ENCODE results near the gene HS3ST5.
"Not testable (repeated sequence)": the region's sequence is repeated elsewhere in the genome, so short reads cannot be mapped to it uniquely, and the experiment has no call there.

HS3ST5 gene

DNA sequence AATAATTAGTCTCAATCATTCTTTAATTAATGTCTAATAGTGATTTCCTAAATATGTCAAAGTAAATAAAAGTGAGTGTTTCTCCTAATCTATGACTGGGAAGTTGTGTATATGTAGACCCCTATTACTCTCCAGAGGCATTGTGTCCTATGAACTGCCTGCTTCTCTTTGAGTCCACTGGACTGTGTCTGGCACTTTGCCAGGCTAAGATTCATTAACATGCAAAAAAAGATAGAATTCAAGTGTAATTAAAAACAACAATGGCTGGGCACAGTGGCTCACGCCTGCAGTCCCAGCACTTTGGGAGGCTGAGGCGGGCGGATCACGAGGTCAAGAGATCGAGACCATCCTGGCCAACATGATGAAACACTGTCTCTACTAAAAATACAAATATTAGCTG lies 298.3 kb downstream of the HS3ST5 start:
- not testable (repeated sequence) for DNase-seq (ENCODE audit: low spot score)

DNA sequence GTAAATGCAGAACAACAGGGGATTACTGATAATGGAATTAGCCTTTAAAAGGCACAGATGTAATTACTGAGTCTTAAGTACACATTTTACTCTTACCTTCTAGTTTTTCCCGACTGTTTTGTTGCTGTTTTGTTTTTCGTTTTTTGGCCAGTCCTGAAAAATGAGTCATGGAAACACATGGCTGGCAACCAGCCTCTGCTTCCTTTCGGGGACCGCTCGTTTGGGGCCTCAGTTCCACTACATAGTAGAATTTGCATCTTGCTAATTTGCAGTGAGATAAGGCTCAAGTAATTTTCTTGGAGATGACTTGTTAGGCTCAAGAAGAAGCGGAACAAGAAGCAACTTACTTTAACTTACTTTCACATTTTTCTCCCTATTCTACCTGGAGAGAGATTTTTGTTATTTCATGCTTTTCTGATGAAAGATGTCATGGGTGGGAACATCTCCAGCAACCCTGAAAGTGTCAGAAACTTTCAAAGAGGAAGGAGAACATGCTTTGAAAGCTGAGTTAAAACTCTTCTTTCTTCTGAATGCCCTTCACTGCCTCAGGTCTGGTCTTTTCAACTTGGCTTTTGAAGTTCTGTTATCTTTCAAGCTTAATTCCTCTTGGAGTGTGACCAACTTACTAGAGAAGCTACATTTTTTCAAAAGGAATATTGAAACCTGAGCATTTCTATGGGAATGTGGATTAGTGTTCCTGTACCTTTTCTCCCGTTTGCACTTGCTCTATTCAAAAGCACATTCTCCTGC lies 300.4 kb downstream of the HS3ST5 start:
- DNase-seq (ENCODE audit: low spot score) = no peak

DNA sequence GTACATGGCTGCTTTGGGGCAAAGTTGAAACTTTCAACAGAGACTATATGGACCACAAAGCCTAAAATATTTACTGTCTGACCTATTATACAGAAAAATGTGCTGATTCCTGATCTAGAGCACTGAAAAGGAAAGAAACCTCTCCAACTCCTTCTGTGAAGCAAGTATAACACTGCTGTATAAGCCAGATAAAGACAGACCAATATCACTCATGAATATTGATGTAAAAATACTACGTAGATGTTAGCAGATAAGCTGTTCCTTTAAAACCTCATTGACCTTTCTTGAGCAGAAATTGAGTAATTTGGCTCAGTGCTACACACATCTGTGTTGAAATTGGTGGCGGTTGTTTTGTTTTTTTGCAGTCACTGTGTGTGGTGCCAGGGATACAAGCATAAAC lies 302.0 kb downstream of the HS3ST5 start:
- DNase-seq (ENCODE audit: low spot score) = no peak

DNA sequence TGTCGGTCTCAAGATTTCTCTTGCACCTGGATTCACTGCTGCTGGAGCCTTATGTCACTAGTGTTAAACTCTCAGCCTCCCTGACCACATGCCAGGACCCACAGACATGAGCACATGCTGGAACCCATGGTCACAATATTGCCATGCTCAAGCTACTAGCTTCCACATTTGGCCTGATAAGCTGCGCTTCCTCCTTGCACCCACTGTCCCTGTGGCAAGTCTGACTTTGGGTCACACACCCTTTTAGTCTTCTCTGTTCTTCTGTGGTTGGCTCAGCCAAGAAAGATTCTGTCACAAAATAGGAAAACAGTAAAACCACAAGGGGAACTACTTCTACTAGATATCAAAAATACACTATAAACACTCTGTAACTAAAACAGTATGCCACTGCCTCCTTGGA lies 303.0 kb downstream of the HS3ST5 start:
- no peak for DNase-seq (ENCODE audit: low spot score)

DNA sequence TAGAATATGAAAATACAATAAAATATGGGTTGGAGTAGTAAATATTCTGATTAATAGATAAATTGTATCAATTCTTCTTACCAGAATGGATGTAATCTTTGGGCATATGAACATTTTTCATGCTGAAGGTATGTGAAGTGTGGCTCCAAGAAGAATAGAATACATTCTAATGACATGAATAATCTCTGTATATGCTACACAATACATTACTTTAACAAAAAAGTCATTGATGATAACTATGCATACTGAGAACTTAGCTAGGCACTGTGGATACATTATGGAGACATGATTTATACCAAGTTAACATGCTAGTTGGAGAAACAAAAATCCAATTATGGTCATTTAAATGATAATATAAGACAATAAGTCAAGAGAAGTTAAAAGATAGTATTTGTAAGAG lies 309.2 kb downstream of the HS3ST5 start:
- no peak for DNase-seq (ENCODE audit: low spot score)

DNA sequence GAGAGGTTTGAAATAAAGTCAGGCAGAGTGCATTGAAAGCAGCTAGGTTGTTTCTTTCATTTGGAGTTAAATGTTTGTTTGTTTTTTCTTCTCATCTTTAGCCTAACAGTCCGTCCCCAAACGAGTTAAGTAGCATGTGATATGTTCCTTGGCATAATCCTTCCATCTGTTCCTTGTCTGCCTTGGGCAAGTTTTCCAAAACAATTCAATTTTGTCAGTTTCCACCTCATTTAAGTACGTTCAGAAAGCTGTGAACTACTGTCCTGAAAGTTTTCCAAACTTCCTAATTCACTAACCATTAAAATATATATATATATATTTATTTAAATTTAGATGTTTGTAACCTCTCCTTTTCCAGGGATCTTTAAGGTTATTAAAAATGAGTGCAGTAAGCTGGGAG lies 310.1 kb downstream of the HS3ST5 start:
- no peak for DNase-seq (ENCODE audit: low spot score)

DNA sequence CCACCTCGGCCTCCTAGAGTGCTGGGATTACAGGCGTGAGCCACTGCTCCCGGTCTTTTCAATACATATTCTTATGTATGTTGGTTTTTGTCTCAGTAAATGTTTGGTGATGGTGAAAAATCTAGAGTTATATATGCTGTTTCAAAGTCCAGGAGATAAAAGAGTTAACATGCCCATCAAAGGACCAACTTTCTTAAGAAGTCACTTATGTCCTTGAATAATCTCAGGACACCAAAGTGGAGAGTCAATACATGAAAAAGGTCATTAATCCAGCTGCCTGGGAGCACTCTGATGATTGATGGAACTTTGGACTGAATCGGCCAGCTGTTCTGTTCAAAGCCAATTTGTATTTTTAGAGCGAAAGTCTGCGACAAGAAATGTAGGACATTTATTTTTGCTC lies 312.1 kb downstream of the HS3ST5 start:
- no peak for DNase-seq (ENCODE audit: low spot score)

DNA sequence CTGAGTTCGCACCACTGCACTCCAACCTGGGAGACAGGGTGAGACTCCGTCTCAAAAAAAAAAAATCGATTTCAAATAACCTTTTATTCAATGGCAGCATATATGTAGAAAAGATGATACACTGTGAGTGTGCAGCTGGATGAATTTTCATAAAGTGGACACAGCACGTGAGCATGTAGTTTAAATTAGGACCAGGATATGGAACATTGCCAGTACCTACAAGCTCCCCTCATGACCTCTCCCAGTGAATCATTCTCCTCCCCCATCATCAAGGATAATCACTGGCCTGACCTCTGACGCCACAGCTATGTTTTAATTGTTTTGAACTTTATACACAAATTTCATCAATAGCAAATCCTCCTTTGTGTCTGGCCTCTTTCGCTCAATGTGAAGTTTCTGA lies 318.1 kb downstream of the HS3ST5 start:
- no peak for DNase-seq (ENCODE audit: low spot score)

DNA sequence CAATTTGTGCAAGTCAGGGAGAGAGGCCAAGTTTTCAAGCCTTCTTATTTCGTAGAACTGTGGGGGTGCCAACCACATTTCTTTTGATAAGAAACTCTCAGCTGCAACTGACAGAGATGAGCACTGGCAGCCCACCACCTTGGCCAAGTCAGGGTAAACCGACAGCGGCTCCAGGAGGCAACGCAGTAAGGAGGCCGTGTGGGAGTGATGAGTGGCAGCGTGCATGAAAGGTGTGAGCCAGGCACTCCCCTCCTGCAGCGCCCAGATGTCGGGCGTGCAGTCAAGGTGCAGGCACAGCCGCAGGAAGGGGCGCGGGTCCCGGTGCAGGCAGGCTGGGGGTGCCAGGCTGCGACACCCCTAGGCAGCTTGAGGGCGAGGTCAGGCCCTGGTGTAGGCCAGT lies 322.6 kb downstream of the HS3ST5 start:
- no peak for DNase-seq (ENCODE audit: low spot score)

DNA sequence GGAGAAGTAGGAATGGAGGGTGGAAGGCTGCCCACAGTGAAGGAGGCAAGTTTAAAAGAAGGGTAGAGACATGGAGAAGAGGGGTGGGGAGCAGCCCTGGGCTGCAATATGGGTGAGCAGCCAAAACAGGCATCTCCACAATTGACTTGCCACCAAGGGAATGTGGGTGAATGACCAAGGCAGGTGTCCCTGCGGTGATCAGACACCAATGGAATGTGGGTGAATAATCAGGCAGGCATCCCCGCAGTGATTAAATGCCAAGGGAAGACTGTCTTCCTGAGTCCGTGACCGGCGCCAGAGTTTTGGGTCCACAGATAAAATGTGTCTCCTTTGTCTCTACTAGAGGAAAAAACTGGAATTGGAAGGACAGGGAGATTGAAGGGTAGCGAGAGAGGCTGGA lies 325.7 kb downstream of the HS3ST5 start:
- not testable (repeated sequence) for DNase-seq (ENCODE audit: low spot score)

DNA sequence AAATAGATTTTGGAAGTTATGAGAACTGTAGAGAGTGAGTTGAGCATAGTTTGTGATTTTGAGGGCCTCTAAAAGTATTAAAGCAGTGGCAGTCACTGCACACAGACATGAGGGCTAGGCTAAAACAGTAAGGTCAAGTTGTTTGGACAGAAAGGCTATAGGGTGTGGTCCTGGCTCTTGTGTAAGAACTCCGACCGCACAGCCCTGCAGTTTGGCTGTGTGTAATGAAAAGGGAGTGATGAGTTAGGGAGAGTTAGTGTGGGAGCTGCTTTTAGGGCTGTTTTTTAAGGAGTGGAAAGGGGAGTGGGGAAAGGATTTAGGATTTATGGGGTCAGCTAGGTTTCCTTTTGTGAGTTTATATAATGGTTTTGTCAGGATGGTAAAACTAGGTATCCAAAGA lies 328.7 kb downstream of the HS3ST5 start:
- DNase-seq (ENCODE audit: low spot score) = not testable (repeated sequence)

DNA sequence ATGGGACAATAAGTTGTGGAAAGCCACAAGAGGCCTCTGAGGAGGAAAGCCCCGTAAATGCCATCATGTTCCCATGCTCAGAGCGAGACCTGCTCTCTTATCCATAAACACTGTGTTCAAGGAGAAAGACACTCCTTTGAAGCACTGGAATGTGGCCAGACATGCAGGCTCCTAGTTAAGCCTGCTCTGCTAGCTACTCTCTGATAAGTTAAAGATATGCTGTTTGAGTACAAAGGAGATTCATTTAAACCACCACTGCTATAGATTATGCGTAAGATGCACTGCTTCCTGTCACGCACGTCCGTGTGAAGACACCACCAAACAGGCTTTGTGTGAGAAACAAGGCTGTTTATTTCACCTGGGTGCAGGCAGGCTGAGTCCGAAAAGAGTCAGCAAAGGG lies 331.3 kb downstream of the HS3ST5 start:
- DNase-seq (ENCODE audit: low spot score) = peak; percentile 8

DNA sequence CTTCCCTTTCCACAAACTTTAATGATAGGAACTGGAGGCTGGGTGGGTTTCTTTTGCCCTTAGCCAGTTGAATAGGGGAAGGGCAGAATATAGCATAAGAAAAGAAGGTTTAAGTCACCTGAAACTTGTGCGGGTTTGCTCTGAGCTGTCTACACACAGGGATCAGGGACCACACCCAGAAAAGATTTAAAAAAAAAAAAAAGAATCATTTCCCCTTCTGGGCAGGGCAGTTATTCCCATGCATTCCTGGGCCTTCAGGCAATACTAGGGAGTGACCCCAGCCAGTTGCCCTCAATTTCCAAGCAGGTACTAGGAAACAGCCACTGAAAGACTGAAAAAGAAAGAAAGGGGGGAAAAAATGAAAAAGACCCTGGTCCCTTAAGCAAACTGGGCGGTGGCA lies 332.3 kb downstream of the HS3ST5 start:
- DNase-seq (ENCODE audit: low spot score) = no peak

DNA sequence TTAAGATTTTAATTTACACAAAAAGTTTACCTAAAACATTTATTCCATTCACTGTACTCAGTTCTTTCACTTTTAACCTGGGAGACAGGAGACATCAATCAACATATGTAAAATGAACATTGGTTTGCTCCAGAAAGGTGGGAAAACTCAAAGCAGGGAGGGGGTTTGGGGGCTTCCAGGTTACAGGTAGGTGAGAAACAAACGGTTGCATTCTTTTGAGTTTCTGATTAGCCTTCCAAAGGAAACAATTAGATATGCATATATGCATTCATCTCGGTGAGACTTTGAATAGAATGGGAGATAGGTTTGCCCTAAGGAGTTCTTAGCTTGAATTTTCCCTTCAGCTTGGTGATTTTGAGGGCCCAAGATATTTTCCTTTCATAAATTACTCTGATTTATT lies 333.6 kb downstream of the HS3ST5 start:
- DNase-seq (ENCODE audit: low spot score) = no peak

DNA sequence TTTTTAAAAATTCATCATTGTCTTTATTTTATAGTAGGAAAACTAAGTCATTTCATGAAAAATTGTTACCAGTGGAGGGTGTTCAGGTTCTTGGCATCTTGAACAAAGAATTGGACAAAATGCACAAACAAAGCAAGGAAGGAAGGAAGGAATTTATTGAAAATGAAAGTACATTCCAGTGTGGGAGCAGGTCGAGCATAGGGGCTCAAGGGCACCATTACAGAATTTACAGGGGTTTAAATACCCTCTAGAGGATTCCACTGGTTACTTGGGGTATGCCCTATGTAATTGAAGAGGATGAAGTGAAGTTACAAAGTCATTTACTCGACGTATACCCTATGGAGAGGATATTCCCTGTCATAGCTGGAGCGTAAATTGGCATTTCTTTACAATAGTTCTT lies 334.5 kb downstream of the HS3ST5 start:
- DNase-seq (ENCODE audit: low spot score) = no peak

DNA sequence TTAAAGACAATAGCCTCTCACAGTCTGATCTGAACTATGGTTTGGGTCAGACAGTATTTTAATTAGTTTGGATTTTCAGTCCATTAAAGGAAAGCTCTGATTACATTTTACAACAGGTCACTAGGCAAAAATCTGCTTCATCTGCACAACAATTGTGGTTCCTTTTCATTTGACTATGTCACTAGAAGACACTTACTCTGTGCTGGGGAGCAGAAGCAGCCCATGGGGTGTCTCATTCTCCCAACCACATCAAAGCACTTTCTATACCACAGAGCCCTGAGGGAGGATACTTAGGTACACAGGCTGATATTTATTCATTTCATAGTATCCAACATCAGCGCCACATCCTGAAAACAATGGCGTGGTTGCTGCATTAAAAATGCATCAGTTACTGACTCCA lies 335.3 kb downstream of the HS3ST5 start:
- DNase-seq (ENCODE audit: low spot score) = peak; percentile 37

All from CD4-positive, alpha-beta T cell treated with Interleukin-6 at 100 ng/mL for 8 hours (primary cell).